K562 (cell line): ENCODE results near the gene LAGE3. TPM values are rescaled to one million over a fixed set of nuclear protein-coding genes. Genes with fewer than 3 reads are reported as not detected.

ENCODE experiments used
- ADNP ChIP-seq: fragments of 200-800 bp; sonication (Bioruptor generic); IDR thresholded peaks from 2 replicates; pipeline ENCODE4 v1.6.1; 2016; ENCODE audit warnings: missing genetic modification characterization, missing compliant biosample characterization
- ARID4B ChIP-seq: sonication (generic); formaldehyde crosslinking; IDR thresholded peaks from 2 replicates; pipeline ENCODE4 v1.8.0; 2022; ENCODE audit warnings: mild to moderate bottlenecking, missing genetic modification reagents
- ATF1 ChIP-seq, 2 experiments: fragments of 450-650 bp in 1 of 2; IDR thresholded peaks; 2 replicates each; pipeline ENCODE4 v1.6.1; 2016; ENCODE audit warnings: missing compliant biosample characterization in 1 of 2, missing genetic modification characterization in 1 of 2
- BHLHE40 ChIP-seq: IDR thresholded peaks from 2 replicates; pipeline ENCODE4 v1.6.1; 2011; ENCODE audit warnings: low read length, improper control_type of control experiment
- CCNT2 ChIP-seq: IDR thresholded peaks from 2 replicates; pipeline ENCODE4 v1.6.1; 2011; ENCODE audit warnings: borderline replicate concordance, low read depth, mild to moderate bottlenecking, moderate library complexity, mixed read lengths, low read length; ENCODE audit not compliant: insufficient read length; ENCODE audit errors: extremely low read depth
- CTBP1 ChIP-seq: fragments of 450-650 bp; IDR thresholded peaks from 2 replicates; pipeline ENCODE4 v1.6.1; 2016; ENCODE audit warnings: borderline replicate concordance
- ETS2 ChIP-seq: IDR thresholded peaks from 2 replicates; pipeline ENCODE4 v1.6.1; 2016; ENCODE audit warnings: borderline replicate concordance, missing genetic modification characterization, mild to moderate bottlenecking, moderate library complexity, missing compliant biosample characterization; ENCODE audit not compliant: poor library complexity, severe bottlenecking
- FIP1L1 ChIP-seq: fragments of 200-400 bp; formaldehyde crosslinking; IDR thresholded peaks from 2 replicates; pipeline ENCODE4 v1.6.1; 2018; ENCODE audit warnings: mild to moderate bottlenecking, low read depth, low read length; ENCODE audit not compliant: poor library complexity, severe bottlenecking
- FOXA1 ChIP-seq: fragments of 450-650 bp; IDR thresholded peaks from 2 replicates; pipeline ENCODE4 v1.6.1; 2016; ENCODE audit warnings: mild to moderate bottlenecking, borderline replicate concordance
- FOXK1 ChIP-seq: sonication (generic); formaldehyde crosslinking; IDR thresholded peaks from 2 replicates; pipeline ENCODE4 v1.8.0; 2022; ENCODE audit warnings: missing genetic modification reagents, mild to moderate bottlenecking, borderline replicate concordance
- GMEB1 ChIP-seq: fragments of 250-450 bp; sonication (Bioruptor Pico); IDR thresholded peaks from 2 replicates; pipeline ENCODE4 v1.4.0; 2020; ENCODE audit warnings: mild to moderate bottlenecking
- MAFF ChIP-seq: IDR thresholded peaks from 2 replicates; pipeline ENCODE4 v1.6.1; 2012; ENCODE audit warnings: low read length, improper control_type of control experiment
- MEF2A ChIP-seq: IDR thresholded peaks from 2 replicates; pipeline ENCODE4 v1.6.1; 2011; ENCODE audit warnings: low read depth, mild to moderate bottlenecking, low read length, moderate library complexity; ENCODE audit not compliant: control insufficient read depth
- POLR2G ChIP-seq: fragments of 200-400 bp; formaldehyde crosslinking; IDR thresholded peaks from 2 replicates; pipeline ENCODE4 v1.6.1; 2017; ENCODE audit warnings: low read depth, mild to moderate bottlenecking, antibody characterized with exemption, low read length, moderate library complexity
- RBFOX2 ChIP-seq: fragments of 200-400 bp; formaldehyde crosslinking; IDR thresholded peaks from 2 replicates; pipeline ENCODE4 v1.6.1; 2017; ENCODE audit warnings: low read depth, mild to moderate bottlenecking, low read length, moderate library complexity
- SLC30A9 ChIP-seq: fragments of 250-450 bp; sonication (Bioruptor Pico); IDR thresholded peaks from 2 replicates; pipeline ENCODE4 v1.8.0; 2022; ENCODE audit warnings: mild to moderate bottlenecking, moderate library complexity
- SMAD4 ChIP-seq: fragments of 250-450 bp; sonication (Bioruptor Pico); conservative IDR thresholded peaks from 2 replicates; pipeline ENCODE4 v1.8.0; 2021; ENCODE audit warnings: inconsistent platforms, mild to moderate bottlenecking, moderate library complexity
- THAP7 ChIP-seq: fragments of 250-450 bp; sonication (Bioruptor Pico); IDR thresholded peaks from 2 replicates; pipeline ENCODE4 v1.5.0; 2021
- ZNF274 ChIP-seq: IDR thresholded peaks from 2 replicates; pipeline ENCODE4 v1.6.1; 2011; ENCODE audit warnings: low read depth, mild to moderate bottlenecking, low read length, moderate library complexity, borderline replicate concordance
- ZNF311 ChIP-seq: fragments of 250-450 bp; sonication (Bioruptor Pico); IDR thresholded peaks from 2 replicates; pipeline ENCODE4 v1.4.0; 2020; ENCODE audit warnings: mild to moderate bottlenecking, moderate library complexity
- ZNF445 ChIP-seq: fragments of 250-450 bp; sonication (Bioruptor Pico); IDR thresholded peaks from 2 replicates; pipeline ENCODE4 v1.4.0; 2020; ENCODE audit warnings: low read depth, mild to moderate bottlenecking, moderate library complexity
- ZNF717 ChIP-seq: fragments of 250-450 bp; sonication (Bioruptor Pico); IDR thresholded peaks from 2 replicates; pipeline ENCODE4 v1.5.0; 2021
- polyA plus RNA-seq, 8 experiments: library from polyadenylated mRNA; depleted of rRNA in 4 of 8; stranded (reverse) in 5 of 8; unstranded in 3 of 8; fragments of >200 nt; fragmentation: Nextera tagmentation in 2 of 8; fragmentation: Illumina TruSeq in 1 of 8; extraction: Ambion mirVana in 2 of 8; extraction: Trizol in 1 of 8; gene quantifications; 2 replicates each; pipeline versions ENCODE4 v1.2.1 to v1.2.3, GENCODE V29; 2011 to 2014; ENCODE audit warnings: inconsistent platforms in 1 of 8, missing spikeins in 1 of 8
- total RNA-seq, 7 experiments: library from RNA; depleted of rRNA in 6 of 7; stranded (reverse); fragments of >200 nt in 6 of 7; fragmentation: Illumina TruSeq in 2 of 7; extraction: Trizol in 2 of 7; gene quantifications; 2 replicates each; pipeline versions ENCODE4 v1.2.1 to v1.2.3, GENCODE V29; 2011 to 2021; ENCODE audit warnings: low replicate concordance in 1 of 7

The LAGE3 gene
- total and polyA plus RNA-seq, 9 of the 15 experiments (the other 6 are each of a cell fraction or from before 2014, with no cell fraction given) = 28.2 to 125 (median 35.8) TPM

- TF ChIP-seq ETS2 (tag) (no peak), BHLHE40 (no peak), RBFOX2 (peak; percentile 59), POLR2G (peak; percentile 71), FOXA1 (no peak), SMAD4 (CRISPR knock-in tag) (peak; percentile 91), GMEB1 (peak; percentile 83), MEF2A (no peak), CCNT2 (no peak), FOXK1 (CRISPR knock-in tag) (no peak), ARID4B (no peak), ATF1 (CRISPR knock-in tag; IDR thresholded peaks at IDR 0.05) (no peak), ATF1 (tag; IDR thresholded peaks at IDR 0.05) (peak; percentile 23; the same call in 1 of the 2 replicates), CTBP1 (peak; percentile 53), ZNF445 (no peak), ZNF311 (CRISPR knock-in tag) (no peak), FIP1L1 (peak; percentile 35), ZNF274 (no peak), SLC30A9 (CRISPR knock-in tag) (0 out of 2 replicates have a peak, but pooled peaks have one; percentile 69), ADNP (tag) (no peak), MAFF (no peak), THAP7 (CRISPR knock-in tag) (peak; percentile 44; the same call in 1 of the 2 replicates), ZNF717 (CRISPR knock-in tag) (no peak)
Observed at GRCh38 chrX:154436983-154437752, 41.9 kb downstream of the LAGE3 start, which contains the start of gene GDI1 (continued).
